Muscle layer of duodenum (tissue), 2 donors: ENCODE measurements around the gene DUSP22.

Experiments used
- H3K27ac ChIP-seq: one replicate; pipeline ENCODE4 v1.7.0; 2013; ENCODE audit warnings: mild to moderate bottlenecking, low read length
- H3K27me3 ChIP-seq: one replicate; pipeline ENCODE4 v1.7.0; 2013; ENCODE audit warnings: low read depth, mild to moderate bottlenecking, control low read depth, low read length
- H3K36me3 ChIP-seq, 2 donors: one replicate each; pipeline ENCODE4 v1.7.0; 2013; ENCODE audit warnings: low read length in 2 of 2, control low read depth in 1 of 2, mild to moderate bottlenecking in 1 of 2; ENCODE audit not compliant: insufficient read depth in 2 of 2, control insufficient read depth in 1 of 2
- H3K4me1 ChIP-seq, 2 donors: one replicate each; pipeline ENCODE4 v1.7.0; 2013; ENCODE audit warnings: low read length in 2 of 2, mild to moderate bottlenecking in 2 of 2, control low read depth in 1 of 2, moderate library complexity in 1 of 2; ENCODE audit not compliant: insufficient read depth in 2 of 2, control insufficient read depth in 1 of 2
- H3K4me3 ChIP-seq, 2 donors: one replicate each; pipeline ENCODE4 v1.7.0; 2013; ENCODE audit warnings: low read length in 2 of 2, low read depth in 1 of 2, mild to moderate bottlenecking in 1 of 2
- H3K9me3 ChIP-seq, 2 donors: one replicate each; pipeline ENCODE4 v1.7.0; 2013; ENCODE audit warnings: low read length in 2 of 2, control low read depth in 1 of 2, mild to moderate bottlenecking in 1 of 2; ENCODE audit not compliant: control insufficient read depth in 1 of 2
- donor health status: healthy.

The DUSP22 gene

DNA sequence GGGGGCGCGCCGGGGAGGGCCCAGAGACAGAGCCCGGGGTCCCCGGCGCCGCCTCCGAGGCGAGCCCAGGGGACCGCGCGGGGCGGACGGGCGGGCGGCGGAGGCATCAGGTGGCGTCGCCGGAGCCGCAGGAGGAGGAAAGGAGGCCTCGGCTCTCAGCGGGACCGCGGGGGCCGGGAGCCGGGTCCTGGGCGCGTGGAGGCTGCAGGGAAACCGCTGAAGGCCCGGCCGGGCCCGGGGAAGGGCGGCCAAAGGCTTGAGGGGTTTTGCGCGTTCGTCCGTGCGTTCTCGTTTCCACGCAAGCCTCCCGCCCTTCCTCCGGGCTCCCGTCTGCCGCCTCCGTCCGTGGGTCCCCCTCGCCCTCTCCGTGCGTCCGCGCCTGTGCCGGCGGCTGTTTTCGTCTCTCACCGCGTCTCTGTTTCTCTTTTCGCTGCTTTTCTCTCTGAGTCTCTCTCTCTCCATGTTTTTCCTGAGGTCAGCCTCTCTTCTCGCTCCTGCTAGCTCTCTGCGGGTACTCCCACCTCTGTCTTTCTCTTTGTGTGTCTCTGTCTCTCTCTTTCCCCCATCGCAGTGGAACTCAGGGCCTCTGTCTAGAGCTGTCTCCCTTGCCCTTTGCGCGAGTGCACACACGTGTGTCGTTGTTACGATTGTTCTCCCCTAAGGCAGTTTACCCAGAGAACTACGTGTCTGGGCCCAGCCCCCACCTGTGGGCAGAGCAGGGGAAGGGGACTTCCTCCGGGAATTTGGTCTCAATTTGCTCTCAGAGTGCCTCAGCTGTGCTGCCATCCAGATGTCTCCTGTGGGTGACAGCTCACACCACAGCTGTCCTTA lies 101.3 kb downstream of the DUSP22 start:
- Histone ChIP-seq H3K4me1 (peaks cover 0 to 30% of the 10 kb centered on the region in 2 donors), H3K36me3 (no peaks in the 10 kb centered on the region), H3K9me3 (no peaks in the 10 kb centered on the region), H3K27ac (no peak overlapping the region), H3K4me3 (peak overlapping the region; percentile 21 to 66), H3K27me3 (peaks cover 42% of the 10 kb centered on the region)

DNA sequence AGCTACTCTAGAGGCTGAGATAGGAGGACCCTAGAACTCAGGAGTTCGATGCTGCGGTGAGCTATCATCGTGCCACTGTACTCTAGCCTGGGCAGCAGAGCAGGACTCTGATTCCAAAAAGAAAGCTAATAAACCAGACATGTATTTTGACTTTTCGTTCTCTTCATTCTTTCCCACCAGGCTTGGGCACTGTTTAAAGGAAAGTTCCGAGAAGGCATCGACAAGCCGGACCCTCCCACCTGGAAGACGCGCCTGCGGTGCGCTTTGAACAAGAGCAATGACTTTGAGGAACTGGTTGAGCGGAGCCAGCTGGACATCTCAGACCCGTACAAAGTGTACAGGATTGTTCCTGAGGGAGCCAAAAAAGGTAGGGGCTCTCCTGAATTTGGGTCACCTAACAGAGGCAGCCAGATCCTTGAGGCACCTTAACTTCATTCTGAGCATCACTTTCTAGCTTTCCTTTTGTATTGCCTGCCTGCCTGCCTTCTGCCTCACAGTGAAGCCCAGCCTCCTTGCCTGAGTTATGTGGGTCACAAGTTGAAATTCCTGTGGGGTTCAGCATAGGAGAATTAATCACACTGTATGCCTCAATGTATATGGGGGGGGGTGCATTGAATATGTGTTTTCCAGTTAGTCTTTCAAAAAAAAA lies 102.5 kb downstream of the DUSP22 start:
- Histone ChIP-seq H3K36me3 (no peaks in the 10 kb centered on the region), H3K4me1 (peaks cover 0 to 30% of the 10 kb centered on the region in 2 donors), H3K9me3 (no peaks in the 10 kb centered on the region), H3K27me3 (peaks cover 41% of the 10 kb centered on the region), H3K4me3 (no peak overlapping the region), H3K27ac (no peak overlapping the region)

DNA sequence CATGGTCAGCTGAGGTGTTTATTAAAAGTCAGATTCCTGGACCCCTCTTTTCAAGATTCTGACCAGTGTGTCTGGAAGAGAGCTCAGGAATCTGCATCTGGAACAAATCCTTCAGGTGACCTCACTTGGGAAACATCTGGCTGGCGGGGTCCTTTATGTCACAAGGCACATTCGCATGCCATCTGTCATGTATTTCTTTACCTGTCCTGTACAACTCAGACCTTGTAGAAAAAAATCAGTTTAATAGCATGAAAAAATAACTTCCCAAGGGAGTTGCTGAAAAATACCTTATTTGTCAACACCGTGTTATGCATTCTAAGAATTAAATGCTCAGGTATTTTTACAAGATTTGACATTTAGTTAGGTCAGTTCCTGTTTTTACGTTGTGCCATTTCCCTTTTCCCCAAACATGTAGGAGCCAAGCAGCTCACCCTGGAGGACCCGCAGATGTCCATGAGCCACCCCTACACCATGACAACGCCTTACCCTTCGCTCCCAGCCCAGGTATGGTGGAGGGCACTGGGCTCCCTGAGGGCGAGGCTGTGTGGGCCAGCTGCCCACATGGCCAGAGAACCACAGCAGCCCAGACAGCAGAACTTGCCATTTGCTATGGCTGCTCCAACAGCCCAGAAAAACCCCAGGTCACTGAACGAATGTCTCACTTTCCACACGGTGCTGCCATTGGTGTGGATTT lies 103.3 kb downstream of the DUSP22 start:
- Histone ChIP-seq H3K36me3 (no peaks in the 10 kb centered on the region), H3K9me3 (no peaks in the 10 kb centered on the region), H3K4me3 (no peak overlapping the region), H3K4me1 (peaks cover 0 to 30% of the 10 kb centered on the region in 2 donors), H3K27ac (no peak overlapping the region), H3K27me3 (peaks cover 38% of the 10 kb centered on the region)

DNA sequence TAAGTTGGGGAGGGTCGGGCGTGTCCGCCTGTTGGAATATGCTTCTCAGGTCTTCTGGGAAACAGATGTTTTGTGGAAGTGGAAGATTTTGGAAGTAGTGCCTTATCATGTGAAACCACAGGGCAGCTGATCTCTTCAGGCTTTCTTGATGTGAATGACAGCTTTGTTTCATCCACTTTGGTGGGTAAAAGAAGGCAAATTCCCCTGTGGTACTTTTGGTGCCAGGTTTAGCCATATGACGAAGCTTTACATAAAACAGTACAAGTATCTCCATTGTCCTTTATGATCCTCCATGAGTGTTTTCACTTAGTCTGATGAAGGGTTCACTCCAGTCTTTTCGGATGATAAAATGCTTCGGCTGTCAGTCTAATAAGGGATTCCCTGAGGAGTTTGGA lies 103.8 kb downstream of the DUSP22 start:
- Histone ChIP-seq H3K27ac (no peak overlapping the region), H3K4me1 (peaks cover 0 to 24% of the 10 kb centered on the region in 2 donors), H3K36me3 (no peaks in the 10 kb centered on the region), H3K4me3 (no peak overlapping the region), H3K9me3 (no peaks in the 10 kb centered on the region), H3K27me3 (peaks cover 38% of the 10 kb centered on the region)

DNA sequence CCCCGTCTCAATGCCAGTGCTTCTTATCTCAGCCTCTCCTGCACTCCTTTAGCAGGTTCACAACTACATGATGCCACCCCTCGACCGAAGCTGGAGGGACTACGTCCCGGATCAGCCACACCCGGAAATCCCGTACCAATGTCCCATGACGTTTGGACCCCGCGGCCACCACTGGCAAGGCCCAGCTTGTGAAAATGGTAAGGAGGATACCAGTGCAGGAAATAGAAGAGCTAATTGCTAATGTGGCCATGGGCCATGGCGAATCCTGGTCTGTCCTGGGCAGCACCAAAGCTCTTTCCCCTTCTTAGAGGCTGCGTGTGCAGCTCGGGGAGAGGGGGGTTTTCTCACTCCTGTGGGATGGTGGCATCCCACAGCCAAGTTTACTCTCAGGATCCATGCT lies 104.8 kb downstream of the DUSP22 start:
- peaks cover 34% of the 10 kb centered on the region for H3K27me3 ChIP-seq
- H3K4me3 ChIP-seq: no peak overlapping the region
- H3K4me1 ChIP-seq: peaks cover 0 to 17% of the 10 kb centered on the region in 2 donors
- no peaks in the 10 kb centered on the region for H3K9me3 ChIP-seq
- no peak overlapping the region for H3K27ac ChIP-seq
- H3K36me3 ChIP-seq: no peaks in the 10 kb centered on the region

DNA sequence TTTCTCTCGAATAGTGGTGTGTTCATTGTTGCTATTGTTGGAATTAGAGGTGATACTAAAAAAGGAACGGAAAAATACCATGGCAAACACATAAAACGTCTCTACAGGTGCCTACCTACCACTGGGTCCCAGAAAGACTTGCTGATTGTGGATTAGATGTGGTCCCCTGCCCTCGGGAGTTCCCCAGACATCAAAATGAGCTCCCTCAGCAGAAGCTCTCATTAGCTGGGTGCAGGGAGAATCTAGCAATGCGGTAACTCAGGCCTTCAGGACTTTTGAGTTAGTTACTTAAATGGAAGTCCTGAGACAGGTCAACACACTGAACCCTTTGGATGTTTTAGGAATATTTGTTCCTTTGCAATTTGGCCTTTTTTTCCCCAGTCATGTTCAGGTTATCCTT lies 105.3 kb downstream of the DUSP22 start:
- H3K4me3 ChIP-seq: no peak overlapping the region
- no peak overlapping the region for H3K27ac ChIP-seq
- H3K4me1 ChIP-seq: peaks cover 0 to 12% of the 10 kb centered on the region in 2 donors
- no peaks in the 10 kb centered on the region for H3K9me3 ChIP-seq
- H3K27me3 ChIP-seq: peaks cover 28% of the 10 kb centered on the region
- H3K36me3 ChIP-seq: no peaks in the 10 kb centered on the region

DNA sequence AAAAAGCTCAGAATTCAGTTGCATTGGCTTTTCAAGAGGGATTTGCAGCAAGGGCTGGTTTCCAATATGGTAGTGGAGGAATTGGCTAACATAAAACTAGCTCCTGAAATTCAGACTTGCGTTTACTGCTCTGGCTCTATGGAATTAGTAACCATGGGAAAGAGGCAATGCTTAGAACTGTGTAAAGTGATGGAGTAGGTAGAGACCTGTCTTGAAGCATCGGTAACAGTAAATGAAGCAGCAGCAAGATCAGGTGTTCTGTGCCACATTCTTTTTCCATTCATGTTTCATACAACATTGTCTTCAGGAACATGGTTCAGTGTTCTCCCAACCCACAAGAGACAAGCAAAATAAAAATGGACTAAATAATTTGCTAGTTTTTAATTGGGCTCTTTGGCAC lies 105.8 kb downstream of the DUSP22 start:
- Histone ChIP-seq H3K9me3 (no peaks in the 10 kb centered on the region), H3K4me3 (no peak overlapping the region), H3K27ac (no peak overlapping the region), H3K27me3 (peaks cover 26% of the 10 kb centered on the region), H3K4me1 (peaks cover 0 to 7% of the 10 kb centered on the region in 2 donors), H3K36me3 (no peaks in the 10 kb centered on the region)

DNA sequence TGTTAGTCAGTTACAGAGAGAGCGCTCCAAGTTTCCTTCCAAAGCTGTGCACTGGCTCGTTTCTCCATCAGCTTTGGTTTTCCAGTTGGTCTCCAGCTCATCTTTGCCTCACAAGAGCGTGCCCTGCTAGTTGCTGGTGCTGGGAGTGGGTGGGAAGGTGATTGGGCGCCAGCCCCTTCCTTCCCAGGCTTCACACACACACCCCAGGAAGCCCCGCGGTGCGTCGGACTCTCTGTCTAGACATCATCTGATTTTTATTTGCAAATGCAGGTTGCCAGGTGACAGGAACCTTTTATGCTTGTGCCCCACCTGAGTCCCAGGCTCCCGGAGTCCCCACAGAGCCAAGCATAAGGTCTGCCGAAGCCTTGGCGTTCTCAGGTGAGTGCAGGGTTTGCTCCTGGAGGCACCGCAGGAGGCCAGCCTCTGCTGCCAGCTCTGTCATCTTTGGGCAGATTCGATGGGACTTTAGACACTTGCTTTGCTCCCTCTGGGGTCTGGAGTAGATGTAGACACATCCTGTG lies 106.3 kb downstream of the DUSP22 start:
- Histone ChIP-seq H3K4me1 (peaks cover 0 to 1% of the 10 kb centered on the region in 2 donors), H3K4me3 (no peak overlapping the region), H3K27ac (no peak overlapping the region), H3K27me3 (peaks cover 24% of the 10 kb centered on the region), H3K36me3 (no peaks in the 10 kb centered on the region), H3K9me3 (no peaks in the 10 kb centered on the region)

DNA sequence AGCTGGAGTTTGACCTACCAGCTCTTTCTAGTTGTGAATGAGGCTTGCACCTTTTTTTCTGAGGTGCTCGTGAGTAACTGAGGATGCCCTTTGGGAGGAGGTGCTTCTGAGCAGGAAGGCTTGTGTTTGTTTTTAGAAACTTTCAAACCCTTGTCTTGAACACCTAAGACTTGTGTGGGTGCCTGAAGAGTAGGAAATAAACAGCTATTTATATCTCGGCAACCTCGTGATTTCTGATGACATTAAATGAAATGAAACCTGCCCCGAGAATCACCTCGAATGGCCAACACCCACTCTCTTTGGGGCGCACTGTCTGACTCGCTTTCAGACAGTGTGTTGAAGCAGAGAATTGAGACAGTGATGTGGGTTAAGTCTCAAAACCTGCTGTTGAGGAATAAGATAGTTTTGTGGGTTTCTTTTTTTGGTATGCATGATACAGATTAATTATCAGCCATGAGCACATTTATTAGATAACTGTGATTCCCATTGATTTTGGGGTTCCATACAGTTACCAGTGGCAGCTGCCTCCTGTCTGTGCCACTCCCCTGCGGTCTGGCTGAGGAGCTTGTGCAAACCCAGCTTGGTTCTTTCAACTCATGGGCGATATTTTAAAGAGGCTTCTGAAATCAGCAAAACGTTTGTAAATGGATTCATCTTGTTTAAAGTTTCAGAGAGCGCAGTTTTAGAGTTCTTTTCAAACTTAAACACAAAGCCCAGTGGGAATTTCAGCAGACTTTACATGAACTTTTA lies 107.7 kb downstream of the DUSP22 start:
- H3K27ac ChIP-seq: no peak overlapping the region

DNA sequence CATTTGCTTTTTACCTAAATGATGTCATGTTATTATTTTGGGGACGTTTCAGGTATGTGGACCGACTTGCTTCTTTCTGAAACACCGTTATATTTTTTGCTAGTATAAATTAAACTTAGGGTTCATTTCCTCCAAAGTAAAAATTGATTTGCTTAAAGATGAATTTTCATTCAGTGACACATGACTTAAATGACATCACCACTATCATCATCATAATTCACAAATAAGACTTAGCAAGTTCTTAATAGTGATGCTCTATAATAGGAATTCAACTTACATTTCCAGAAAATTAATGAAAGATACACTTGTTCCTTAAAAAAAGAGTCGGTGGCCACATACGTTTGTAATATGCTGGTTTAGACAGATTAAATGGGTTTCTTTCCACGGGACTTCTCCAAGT lies 108.5 kb downstream of the DUSP22 start:
- no peaks in the 10 kb centered on the region for H3K9me3 ChIP-seq
- no peaks in the 10 kb centered on the region for H3K36me3 ChIP-seq
- no peak overlapping the region for H3K27ac ChIP-seq
- no peak overlapping the region for H3K4me3 ChIP-seq
- no peaks in the 10 kb centered on the region for H3K4me1 ChIP-seq
- H3K27me3 ChIP-seq: peaks cover 12% of the 10 kb centered on the region

More for the DNA sequence above, 107.7 kb downstream of the DUSP22 start:
- H3K36me3 ChIP-seq: no peaks in the 10 kb centered on the region
- H3K9me3 ChIP-seq: no peaks in the 10 kb centered on the region
- peaks cover 12% of the 10 kb centered on the region for H3K27me3 ChIP-seq
- no peak overlapping the region for H3K4me3 ChIP-seq
- no peaks in the 10 kb centered on the region for H3K4me1 ChIP-seq
